GM19324 (cell line): ENCODE results near the gene MAP2K3.

ENCODE experiments used
- ATAC-seq: cut with Tn5 transposase; IDR thresholded peaks from one replicate; pipeline ENCODE4 v1.9.1; 2021; ENCODE audit warnings: mild to moderate bottlenecking, moderate library complexity; ENCODE audit not compliant: unreplicated experiment, low FRiP score

The MAP2K3 gene

GRCh38 chr17:21252796-21253645 lies 31.5 kb upstream of the MAP2K3 start, which contains the start of gene NATD1:
Gene NATD1, minus strand, starts transcription at chr17:21253410. Its CDS starts 146 bp downstream, at chr17:21253264.
- peak; percentile 61 for ATAC-seq

- ATAC-seq, result peak; percentile 14
Measured at GRCh38 chr17:21253646-21254441, 30.7 kb upstream of the MAP2K3 start.

DNA sequence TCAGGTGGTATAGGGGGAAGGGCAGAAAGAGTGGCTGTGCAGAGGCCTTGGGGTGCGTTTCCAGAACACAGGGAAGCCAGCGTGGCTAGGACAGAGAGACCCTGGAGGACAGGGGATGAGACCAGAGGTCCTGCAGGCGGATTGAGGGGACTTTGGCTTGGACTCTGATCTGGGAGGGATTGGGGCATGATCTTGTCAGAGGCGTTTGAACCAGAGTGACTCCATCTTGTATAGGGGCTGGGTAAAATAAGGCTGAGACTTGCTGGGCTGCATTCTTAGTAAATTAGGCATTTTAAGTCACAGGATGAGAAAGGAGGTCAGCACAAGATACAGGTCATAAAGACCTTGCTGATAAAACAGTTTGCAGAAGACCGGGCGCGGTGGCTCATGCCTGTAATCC lies 25.9 kb upstream of the MAP2K3 start:
- no peak for ATAC-seq

- ATAC-seq, result no peak
Measured at GRCh38 chr17:21262259-21262993, 22.1 kb upstream of the MAP2K3 start.

DNA sequence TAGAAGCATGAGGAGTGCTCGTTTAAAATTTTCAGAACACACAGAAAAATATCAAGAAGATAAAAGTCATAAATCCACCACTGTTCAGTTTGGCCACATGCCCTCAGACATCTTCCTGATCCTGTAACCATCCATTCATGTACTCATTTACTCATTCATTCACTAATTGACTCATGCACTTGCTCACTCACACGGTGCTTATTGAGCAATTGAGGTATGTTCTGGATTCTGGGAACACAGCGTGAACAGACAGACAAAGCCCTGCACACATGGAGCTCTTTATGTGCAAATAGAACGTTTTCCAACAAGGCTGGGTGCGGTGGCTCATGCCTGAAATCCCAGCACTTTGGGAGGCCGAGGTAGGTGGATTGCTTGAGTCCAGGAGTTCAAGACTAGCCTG lies 21.1 kb upstream of the MAP2K3 start:
- no peak for ATAC-seq

GRCh38 chr17:21268596-21269188 lies 15.8 kb upstream of the MAP2K3 start:
- ATAC-seq, result no peak

- no peak for ATAC-seq
Measured at GRCh38 chr17:21269394-21269793, 15.1 kb upstream of the MAP2K3 start.

GRCh38 chr17:21271454-21272183 lies 12.9 kb upstream of the MAP2K3 start:
- ATAC-seq, result no peak

DNA sequence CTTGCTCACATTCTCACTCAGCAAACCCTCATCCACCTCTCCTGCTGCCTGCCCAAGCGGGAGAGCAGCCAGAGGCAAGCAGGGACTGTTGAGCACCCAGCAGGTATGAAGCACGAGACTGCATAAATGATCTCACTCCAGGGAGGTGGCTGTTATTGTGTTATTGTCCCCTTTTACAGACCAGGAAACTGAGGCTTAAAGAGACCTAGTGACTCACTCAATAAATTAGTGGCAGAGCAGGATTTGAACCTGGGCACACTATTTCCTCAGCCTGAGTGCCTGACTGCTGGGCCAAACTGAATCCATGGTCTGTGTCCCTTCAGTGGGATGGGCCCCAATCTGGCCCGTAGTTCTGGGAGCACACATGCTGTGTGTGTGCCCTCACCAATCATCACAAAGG lies 12.3 kb upstream of the MAP2K3 start:
- ATAC-seq, result no peak

DNA sequence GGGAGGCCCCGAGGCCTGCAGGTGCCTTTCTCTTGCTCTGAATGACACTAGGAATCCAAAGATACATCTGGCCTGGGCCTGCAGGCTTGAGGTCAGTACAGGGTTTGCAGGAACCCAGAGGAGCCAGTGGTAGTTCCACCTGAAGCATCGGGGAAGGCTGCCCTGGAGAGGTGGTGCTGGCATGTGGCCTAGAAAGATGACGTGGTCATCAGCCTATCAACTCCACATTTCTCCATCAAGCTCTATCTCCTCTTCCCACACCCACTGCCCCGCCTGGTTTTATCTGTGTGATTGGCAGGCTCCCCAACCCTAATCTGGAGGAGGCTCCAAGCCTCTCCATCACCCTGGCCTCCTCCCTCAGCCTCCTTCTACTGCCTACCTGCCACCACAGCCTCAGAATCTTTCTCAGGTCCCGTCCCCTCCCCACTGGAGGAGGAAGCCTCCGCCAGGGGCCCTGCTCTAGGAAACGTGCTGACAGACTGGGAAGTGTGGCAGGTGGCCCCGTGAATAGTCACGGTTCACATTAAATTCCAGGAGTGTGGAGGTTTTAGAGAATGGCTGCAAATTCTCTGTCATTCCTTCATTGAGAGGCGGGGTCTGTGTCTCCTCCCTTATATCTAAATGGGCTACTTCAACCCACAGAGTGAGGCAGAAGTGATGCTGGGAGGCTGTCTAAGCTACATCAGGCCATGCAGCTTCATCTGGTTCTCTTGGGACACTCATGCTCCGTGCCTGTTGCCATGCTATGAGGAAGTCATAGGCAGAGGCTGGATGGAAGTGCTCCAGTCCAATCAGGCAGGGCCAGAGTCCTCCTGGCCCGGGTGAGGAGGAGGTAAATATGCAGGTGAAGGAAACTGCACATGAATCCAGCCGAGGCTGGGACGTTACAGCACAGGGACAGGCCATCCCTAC lies 11.4 kb upstream of the MAP2K3 start:
- no peak for ATAC-seq

DNA sequence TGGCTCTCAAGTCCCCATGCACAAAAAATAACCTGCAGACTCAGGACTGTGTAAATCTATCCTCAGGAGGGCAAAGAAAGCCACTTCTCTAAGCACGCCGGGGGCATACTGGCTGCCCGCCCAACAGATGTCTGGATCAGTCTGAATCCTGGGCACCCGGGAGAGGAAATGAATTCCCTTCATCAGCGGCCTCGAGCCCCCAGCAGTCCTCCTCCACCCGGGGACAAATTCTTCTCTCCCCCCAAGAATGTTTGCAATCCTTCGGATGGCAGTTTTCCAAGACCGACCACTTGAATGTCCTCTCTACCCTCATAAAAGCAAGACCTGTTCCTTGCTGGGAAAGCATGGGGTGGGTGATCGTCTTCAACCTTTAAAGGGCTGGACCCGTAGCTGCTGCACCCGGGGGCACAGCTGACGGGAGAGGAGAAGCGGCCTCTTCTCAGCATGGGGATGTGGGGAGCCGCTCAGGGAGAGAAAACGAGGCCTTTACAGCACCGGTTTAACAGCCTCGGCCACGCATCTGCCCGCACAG lies 9.4 kb upstream of the MAP2K3 start:
- ATAC-seq, result peak; percentile 3

DNA sequence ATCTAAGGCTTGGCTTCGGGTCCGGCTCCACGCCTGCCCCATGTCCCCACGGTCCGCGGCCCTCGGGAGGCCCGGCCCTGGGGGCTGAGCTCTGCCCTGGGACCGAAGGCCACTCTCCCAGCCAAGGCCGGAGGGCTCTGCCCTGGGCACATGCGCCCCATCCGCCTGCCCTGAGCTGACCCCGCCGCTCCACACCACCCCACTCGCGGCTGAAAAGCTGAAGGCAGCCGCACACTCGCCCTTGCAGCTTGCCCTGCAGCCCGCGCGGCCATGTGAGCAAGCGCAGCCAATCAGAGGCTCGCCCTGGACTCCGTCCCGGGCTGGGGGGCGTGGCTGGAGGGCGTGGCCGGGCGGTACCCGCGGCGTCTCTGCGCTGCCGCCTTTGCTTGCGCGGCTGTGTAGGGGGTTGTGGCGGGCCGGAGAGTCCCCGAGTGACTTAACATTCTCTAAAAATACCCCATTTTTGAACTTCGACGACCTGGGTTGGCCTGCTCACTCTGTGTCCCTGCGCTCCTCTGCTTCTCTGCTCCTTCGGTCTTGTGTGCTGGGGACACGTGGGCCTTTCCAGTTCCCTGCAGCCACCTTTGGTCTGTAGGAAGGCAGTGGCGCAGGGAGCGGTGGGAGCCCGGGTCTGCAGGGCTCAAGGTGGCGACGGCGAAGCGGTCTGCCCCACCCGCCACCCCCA lies 8.8 kb upstream of the MAP2K3 start:
- ATAC-seq, result peak; percentile 97

DNA sequence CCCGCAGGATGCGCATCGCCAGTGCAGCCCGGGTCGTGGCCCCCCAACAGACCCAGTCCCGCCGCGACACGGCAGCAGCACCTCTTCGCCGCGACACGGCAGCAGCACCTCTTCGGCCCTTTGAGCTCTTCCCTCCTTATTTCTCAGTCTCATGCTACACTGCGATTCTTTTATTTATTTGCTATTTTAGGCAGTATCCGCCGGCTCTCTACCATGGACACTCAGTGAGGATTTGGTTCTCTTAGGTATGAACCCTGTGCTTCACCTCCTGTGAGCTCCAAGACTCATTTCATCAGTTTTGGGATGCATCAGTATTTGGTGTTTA lies 8.3 kb upstream of the MAP2K3 start:
- ATAC-seq, result no peak

- ATAC-seq, result no peak
Measured at GRCh38 chr17:21277332-21277731, 7.2 kb upstream of the MAP2K3 start.

- no peak for ATAC-seq
Measured at GRCh38 chr17:21278450-21279197, 5.9 kb upstream of the MAP2K3 start.

GRCh38 chr17:21279198-21279535 lies 5.3 kb upstream of the MAP2K3 start:
- no peak for ATAC-seq

DNA sequence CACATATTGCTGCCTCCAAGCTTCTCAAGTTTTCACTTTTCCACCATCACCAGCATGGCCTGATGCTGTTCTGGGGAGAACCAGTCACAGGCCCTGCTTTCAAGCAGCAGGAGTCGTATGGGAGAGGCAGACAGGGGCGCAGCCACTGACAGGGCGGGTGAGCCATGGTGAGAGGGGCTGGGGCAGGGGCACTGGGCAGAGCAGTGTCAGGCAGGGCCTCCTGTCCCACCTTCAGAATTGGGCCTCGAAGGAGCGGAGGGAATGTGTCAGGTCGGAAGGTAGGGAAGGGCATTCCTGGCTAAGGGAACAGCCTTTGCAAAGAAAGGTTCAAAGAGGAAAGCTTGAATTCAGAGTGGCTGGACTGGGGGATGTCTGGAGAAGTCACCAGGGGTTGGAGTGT lies 4.9 kb upstream of the MAP2K3 start:
- ATAC-seq, result no peak

DNA sequence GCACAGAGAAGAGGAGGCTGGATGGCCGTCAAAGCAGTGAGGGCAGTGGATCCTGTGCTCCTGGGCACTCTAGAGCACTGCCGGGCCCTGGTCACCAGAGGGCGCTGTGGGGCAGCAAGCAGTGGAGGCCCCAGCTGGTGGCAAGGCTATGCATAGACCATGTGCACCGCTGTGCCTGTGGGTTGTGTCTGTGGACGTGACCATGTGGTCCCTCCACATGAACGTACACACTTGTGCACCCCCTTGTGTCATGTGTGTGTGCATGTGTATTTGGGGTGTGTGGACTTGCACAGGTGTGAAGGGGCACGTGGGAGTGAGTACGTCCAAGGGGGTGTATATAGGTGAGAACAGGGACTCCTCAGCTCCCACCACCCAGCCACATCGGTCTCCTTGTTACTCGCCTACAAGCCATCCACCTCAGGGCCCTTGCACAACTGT lies 4.4 kb upstream of the MAP2K3 start:
- peak; percentile 16 for ATAC-seq
